WTC11 (cell line): Measurements from ENCODE around the gene SSH3. TPM values are rescaled to one million over a fixed set of nuclear protein-coding genes. Genes with fewer than 3 reads are reported as not detected.

Source experiments
- ATAC-seq: fragments of 200-7000 bp; cut with Tn5 transposase; 2 replicates; pipeline ENCODE4 v1.10.0; 2021; ENCODE audit warnings: mild to moderate bottlenecking, moderate library complexity
- CTCF ChIA-PET: fragments of 300-600 bp; sonication (Branson Sonifier 250); formaldehyde crosslinking; loops from one replicate; lab custom pipeline; 2021; ENCODE audit warnings: antibody characterized with exemption; lab: Charles Lee
- POLR2A ChIA-PET: fragments of 350-600 bp; sonication (Branson Sonifier 250); formaldehyde crosslinking; loops from one replicate; lab custom pipeline; 2021; ENCODE audit warnings: antibody characterized with exemption; lab: Charles Lee
- DNase-seq: peaks from one replicate; pipeline ENCODE4 v3.0.0; 2021; ENCODE audit warnings: low spot score
- H3K27ac Mint-ChIP-seq: 2 replicates; pipeline ENCODE4 v1.8.0; 2021; ENCODE audit warnings: mixed read lengths
- H3K27me3 Mint-ChIP-seq: 2 replicates; pipeline ENCODE4 v1.8.0; 2021; ENCODE audit warnings: low read depth, mild to moderate bottlenecking, moderate library complexity, mixed read lengths
- H3K36me3 Mint-ChIP-seq: 2 replicates; pipeline ENCODE4 v1.8.0; 2021; ENCODE audit warnings: mixed read lengths
- H3K4me1 Mint-ChIP-seq: 2 replicates; pipeline ENCODE4 v1.8.0; 2022; ENCODE audit warnings: mixed read lengths
- H3K4me3 Mint-ChIP-seq: 2 replicates; pipeline ENCODE4 v1.8.0; 2021; ENCODE audit warnings: mild to moderate bottlenecking, moderate library complexity, mixed read lengths
- H3K9me3 Mint-ChIP-seq: 2 replicates; pipeline ENCODE4 v1.8.0; 2021; ENCODE audit warnings: mixed read lengths
- ATF1 ChIP-seq: sonication (generic); formaldehyde crosslinking; IDR thresholded peaks from 2 replicates; pipeline ENCODE4 v1.8.1; 2023; ENCODE audit warnings: mild to moderate bottlenecking, moderate library complexity, missing genetic modification reagents
- CBFB ChIP-seq: sonication (generic); formaldehyde crosslinking; IDR thresholded peaks from 2 replicates; pipeline ENCODE4 v1.8.1; 2022; ENCODE audit warnings: mild to moderate bottlenecking, low read depth, missing genetic modification reagents
- FOXP1 ChIP-seq: sonication (generic); formaldehyde crosslinking; IDR thresholded peaks from 2 replicates; pipeline ENCODE4 v1.8.0; 2022; ENCODE audit warnings: missing genetic modification reagents, mild to moderate bottlenecking, moderate library complexity, borderline replicate concordance
- GABPB1 ChIP-seq: sonication (generic); formaldehyde crosslinking; IDR thresholded peaks from 2 replicates; pipeline ENCODE4 v1.8.1; 2023; ENCODE audit warnings: mild to moderate bottlenecking, missing genetic modification reagents
- IRF2 ChIP-seq: sonication (generic); formaldehyde crosslinking; IDR thresholded peaks from 2 replicates; pipeline ENCODE4 v1.8.0; 2022; ENCODE audit warnings: low read depth, missing genetic modification reagents, borderline replicate concordance
- JUN ChIP-seq: sonication (generic); formaldehyde crosslinking; IDR thresholded peaks from 2 replicates; pipeline ENCODE4 v1.8.0; 2023; ENCODE audit warnings: mild to moderate bottlenecking, missing genetic modification reagents
- PRDM15 ChIP-seq: sonication (generic); formaldehyde crosslinking; IDR thresholded peaks from 2 replicates; pipeline ENCODE4 v1.8.0; 2022; ENCODE audit warnings: missing genetic modification reagents
- SMAD3 ChIP-seq: sonication (generic); formaldehyde crosslinking; IDR thresholded peaks from 2 replicates; pipeline ENCODE4 v1.8.0; 2022; ENCODE audit warnings: missing genetic modification reagents, mild to moderate bottlenecking, borderline replicate concordance
- ZNF317 ChIP-seq: sonication (generic); formaldehyde crosslinking; IDR thresholded peaks from 2 replicates; pipeline ENCODE4 v1.8.1; 2023; ENCODE audit warnings: low read depth, mild to moderate bottlenecking, moderate library complexity, missing genetic modification reagents, borderline replicate concordance
- total RNA-seq: library from RNA; stranded (reverse); gene quantifications from 3 replicates; pipeline ENCODE4 v1.2.3, GENCODE V29; 2021
- TF ChIP-seq, protein P1 (sequence below): fragments of 250-450 bp; sonication (Bioruptor Pico); IDR thresholded peaks from 2 replicates; pipeline ENCODE4 v1.9.0; 2021; ENCODE audit warnings: mild to moderate bottlenecking
- TF ChIP-seq, protein P2 (sequence below): sonication (generic); formaldehyde crosslinking; IDR thresholded peaks from 2 replicates; pipeline ENCODE4 v1.8.1; 2022; ENCODE audit warnings: low read depth, mild to moderate bottlenecking, moderate library complexity, missing genetic modification reagents, borderline replicate concordance
- TF ChIP-seq, protein P3 (sequence below): sonication (generic); formaldehyde crosslinking; IDR thresholded peaks from 2 replicates; pipeline ENCODE4 v1.8.1; 2023; ENCODE audit warnings: mild to moderate bottlenecking, moderate library complexity, missing genetic modification reagents
- TF ChIP-seq, protein P4 (sequence below): fragments of 250-450 bp; sonication (Bioruptor Pico); IDR thresholded peaks from 2 replicates; pipeline ENCODE4 v1.9.0; 2021; ENCODE audit warnings: moderate library complexity, mild to moderate bottlenecking, inconsistent platforms, borderline replicate concordance
- TF ChIP-seq, protein P5 (sequence below): fragments of 250-450 bp; sonication (Bioruptor Pico); IDR thresholded peaks from 2 replicates; pipeline ENCODE4 v2.1.2; 2022; ENCODE audit warnings: mild to moderate bottlenecking, moderate library complexity

The SSH3 gene
- total RNA-seq, 1 experiment from 2014 or later: 42.3 TPM

GRCh38 chr11:67279589-67280340 lies 23.6 kb upstream of the SSH3 start (continued):
- no peak for TF ChIP-seq ATF1 (CRISPR knock-in tag)
- no peak for TF ChIP-seq IRF2 (CRISPR knock-in tag)
- TF ChIP-seq, protein P1, sequence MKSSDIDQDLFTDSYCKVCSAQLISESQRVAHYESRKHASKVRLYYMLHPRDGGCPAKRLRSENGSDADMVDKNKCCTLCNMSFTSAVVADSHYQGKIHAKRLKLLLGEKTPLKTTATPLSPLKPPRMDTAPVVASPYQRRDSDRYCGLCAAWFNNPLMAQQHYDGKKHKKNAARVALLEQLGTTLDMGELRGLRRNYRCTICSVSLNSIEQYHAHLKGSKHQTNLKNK: no peak
- TF ChIP-seq, protein P2, sequence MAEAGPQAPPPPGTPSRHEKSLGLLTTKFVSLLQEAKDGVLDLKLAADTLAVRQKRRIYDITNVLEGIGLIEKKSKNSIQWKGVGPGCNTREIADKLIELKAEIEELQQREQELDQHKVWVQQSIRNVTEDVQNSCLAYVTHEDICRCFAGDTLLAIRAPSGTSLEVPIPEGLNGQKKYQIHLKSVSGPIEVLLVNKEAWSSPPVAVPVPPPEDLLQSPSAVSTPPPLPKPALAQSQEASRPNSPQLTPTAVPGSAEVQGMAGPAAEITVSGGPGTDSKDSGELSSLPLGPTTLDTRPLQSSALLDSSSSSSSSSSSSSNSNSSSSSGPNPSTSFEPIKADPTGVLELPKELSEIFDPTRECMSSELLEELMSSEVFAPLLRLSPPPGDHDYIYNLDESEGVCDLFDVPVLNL: no peak
- no peak for TF ChIP-seq CBFB
- no peak for TF ChIP-seq GABPB1 (CRISPR knock-in tag)
- TF ChIP-seq, protein P3, sequence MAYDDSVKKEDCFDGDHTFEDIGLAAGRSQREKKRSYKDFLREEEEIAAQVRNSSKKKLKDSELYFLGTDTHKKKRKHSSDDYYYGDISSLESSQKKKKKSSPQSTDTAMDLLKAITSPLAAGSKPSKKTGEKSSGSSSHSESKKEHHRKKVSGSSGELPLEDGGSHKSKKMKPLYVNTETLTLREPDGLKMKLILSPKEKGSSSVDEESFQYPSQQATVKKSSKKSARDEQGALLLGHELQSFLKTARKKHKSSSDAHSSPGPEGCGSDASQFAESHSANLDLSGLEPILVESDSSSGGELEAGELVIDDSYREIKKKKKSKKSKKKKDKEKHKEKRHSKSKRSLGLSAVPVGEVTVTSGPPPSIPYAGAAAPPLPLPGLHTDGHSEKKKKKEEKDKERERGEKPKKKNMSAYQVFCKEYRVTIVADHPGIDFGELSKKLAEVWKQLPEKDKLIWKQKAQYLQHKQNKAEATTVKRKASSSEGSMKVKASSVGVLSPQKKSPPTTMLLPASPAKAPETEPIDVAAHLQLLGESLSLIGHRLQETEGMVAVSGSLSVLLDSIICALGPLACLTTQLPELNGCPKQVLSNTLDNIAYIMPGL (CRISPR knock-in tag): no peak

DNA sequence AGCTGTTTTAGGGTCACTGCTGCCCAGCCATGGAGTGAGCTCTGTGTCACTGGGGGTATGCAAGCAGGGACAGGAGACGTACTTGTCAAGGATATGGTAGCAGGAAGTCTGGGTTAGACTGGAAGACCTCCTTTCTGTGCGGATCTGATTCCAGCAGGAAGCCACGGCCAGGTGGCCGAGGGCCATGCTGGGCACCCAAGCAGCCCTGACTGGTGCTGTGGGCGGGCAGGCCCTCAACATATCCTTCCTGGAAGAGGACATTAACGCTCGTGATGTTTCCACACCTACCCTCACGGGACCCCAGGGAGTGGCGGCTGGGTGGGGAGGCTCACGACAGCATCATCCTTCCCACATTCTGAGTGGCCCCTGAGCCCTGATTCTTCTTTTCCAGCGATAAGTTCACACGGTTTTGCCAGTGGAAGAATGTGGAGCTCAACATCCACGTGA lies 23.0 kb upstream of the SSH3 start:
- H3K4me1 Mint-ChIP-seq: peaks cover 23% of the 10 kb centered on the region
- no peak overlapping the region for H3K27ac Mint-ChIP-seq
- no peaks in the 10 kb centered on the region for H3K9me3 Mint-ChIP-seq
- H3K27me3 Mint-ChIP-seq: no peaks in the 10 kb centered on the region
- ATAC-seq (no peak), DNase-seq (no peak)
- ChIA-PET POLR2A (no interaction called here), CTCF (no interaction called here)
- no peak overlapping the region for H3K4me3 Mint-ChIP-seq
- TF ChIP-seq SMAD3 (CRISPR knock-in tag) (no peak), FOXP1 (no peak), JUN (no peak), ZNF317 (CRISPR knock-in tag) (no peak), PRDM15 (no peak)
- TF ChIP-seq, protein P4, sequence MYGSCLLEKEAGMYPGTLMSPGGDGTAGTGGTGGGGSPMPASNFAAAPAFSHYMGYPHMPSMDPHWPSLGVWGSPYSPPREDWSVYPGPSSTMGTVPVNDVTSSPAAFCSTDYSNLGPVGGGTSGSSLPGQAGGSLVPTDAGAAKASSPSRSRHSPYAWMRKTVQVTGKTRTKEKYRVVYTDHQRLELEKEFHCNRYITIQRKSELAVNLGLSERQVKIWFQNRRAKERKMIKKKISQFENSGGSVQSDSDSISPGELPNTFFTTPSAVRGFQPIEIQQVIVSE (CRISPR knock-in tag): no peak
- TF ChIP-seq, protein P5, sequence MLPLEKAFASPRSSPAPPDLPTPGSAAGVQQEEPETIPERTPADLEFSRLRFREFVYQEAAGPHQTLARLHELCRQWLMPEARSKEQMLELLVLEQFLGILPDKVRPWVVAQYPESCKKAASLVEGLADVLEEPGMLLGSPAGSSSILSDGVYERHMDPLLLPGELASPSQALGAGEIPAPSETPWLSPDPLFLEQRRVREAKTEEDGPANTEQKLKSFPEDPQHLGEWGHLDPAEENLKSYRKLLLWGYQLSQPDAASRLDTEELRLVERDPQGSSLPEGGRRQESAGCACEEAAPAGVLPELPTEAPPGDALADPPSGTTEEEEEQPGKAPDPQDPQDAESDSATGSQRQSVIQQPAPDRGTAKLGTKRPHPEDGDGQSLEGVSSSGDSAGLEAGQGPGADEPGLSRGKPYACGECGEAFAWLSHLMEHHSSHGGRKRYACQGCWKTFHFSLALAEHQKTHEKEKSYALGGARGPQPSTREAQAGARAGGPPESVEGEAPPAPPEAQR (CRISPR knock-in tag): no peak
- peaks cover 18% of the 10 kb centered on the region for H3K36me3 Mint-ChIP-seq
